ENCODE results near the gene CAPN2.

DNA sequence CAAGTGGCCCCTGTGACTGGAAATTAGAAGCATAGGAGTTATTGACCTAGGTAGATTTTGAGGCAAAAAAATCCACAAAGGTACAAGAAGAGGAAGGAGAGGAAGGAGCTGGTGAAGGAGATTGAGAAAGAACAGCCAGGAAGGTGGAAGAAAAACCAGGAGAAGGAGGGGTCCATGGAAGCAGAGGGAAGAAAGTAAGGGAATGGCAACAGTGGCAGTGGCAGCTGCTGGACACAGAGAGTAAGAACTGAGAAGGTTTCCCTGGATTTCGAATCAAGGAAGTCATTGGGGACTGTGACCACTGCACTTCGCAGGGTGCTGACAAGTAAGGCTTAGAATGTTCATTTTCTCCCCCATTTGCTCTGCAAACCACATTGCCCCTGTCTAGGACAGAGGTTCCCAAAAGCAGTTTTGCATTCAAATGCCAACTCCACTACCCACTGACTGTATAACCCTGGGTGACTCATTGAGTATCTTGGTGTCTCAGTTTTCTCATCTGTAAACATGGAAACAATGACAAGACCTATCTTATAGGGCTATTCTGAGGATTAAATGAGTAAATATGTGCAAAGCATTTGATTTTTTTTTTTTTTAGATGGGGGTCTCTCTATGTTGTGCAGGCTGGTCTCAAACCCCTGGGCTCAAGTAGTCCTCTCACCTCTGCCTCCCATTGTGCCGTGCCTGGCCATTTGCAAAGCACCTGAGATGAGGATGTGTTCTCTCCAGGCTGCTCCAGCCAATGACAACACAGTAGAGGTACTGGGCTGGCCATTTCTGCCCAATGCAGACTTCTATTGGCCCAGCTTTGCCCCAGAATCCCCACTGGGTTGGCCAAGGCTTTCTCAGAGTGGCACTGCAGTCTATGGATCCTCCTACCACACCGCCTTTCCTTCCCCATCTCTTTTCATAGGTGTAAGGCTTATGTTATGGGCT is 9.3 kb upstream of the CAPN2 start:
- TF ChIP-seq, protein P1, sequence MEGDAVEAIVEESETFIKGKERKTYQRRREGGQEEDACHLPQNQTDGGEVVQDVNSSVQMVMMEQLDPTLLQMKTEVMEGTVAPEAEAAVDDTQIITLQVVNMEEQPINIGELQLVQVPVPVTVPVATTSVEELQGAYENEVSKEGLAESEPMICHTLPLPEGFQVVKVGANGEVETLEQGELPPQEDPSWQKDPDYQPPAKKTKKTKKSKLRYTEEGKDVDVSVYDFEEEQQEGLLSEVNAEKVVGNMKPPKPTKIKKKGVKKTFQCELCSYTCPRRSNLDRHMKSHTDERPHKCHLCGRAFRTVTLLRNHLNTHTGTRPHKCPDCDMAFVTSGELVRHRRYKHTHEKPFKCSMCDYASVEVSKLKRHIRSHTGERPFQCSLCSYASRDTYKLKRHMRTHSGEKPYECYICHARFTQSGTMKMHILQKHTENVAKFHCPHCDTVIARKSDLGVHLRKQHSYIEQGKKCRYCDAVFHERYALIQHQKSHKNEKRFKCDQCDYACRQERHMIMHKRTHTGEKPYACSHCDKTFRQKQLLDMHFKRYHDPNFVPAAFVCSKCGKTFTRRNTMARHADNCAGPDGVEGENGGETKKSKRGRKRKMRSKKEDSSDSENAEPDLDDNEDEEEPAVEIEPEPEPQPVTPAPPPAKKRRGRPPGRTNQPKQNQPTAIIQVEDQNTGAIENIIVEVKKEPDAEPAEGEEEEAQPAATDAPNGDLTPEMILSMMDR (conservative IDR thresholded peaks at IDR 0.05): no peak
- TF ChIP-seq ZFX (IDR thresholded peaks at IDR 0.05): no peak

Data from C4-2B (cell line).